ENCODE results near the gene C16orf46.

DNA sequence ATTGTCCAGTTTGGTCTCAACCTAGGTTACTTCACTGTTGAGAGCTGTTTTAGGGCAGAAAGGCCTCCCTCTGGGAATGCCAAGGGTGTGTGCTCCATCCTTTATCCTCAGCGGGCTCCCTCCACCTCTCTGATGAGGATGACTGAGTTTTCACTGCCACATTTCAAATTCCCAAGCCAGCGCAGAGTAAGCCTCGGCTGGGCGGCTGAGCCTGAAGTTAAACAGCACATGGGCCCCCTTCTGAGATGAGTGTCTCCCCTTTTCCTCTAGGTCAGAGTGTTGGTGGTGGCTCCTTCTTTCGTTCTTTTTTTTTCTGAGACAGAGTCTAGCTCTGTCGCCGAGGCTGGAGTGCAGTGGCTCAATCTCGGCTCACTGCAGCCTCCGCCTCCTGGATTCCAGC lies 24.7 kb upstream of the C16orf46 start:
- TF ChIP-seq JUND (IDR thresholded peaks at IDR 0.05) (no peak), MAX (IDR thresholded peaks at IDR 0.05) (no peak), EZH2phosphoT487 (IDR thresholded peaks at IDR 0.05; ENCODE audit: borderline replicate concordance) (no peak), CTCF (IDR thresholded peaks at IDR 0.05 in 2 of 3, conservative IDR thresholded peaks at IDR 0.05 in 1 of 3; ENCODE audit: borderline replicate concordance in 1 of 3, insufficient read depth in 1 of 3, low read depth in 2 of 3, low read length in 2 of 3) (no peak), POLR2AphosphoS5 (IDR thresholded peaks at IDR 0.05; ENCODE audit: low read depth, low read length) (no peak), FOSL1 (IDR thresholded peaks at IDR 0.05; ENCODE audit: low read depth) (no peak), POLR2A (IDR thresholded peaks at IDR 0.05; ENCODE audit: borderline replicate concordance, extremely low read depth, insufficient read depth, insufficient read length) (no peak), EZH2 (IDR thresholded peaks at IDR 0.05) (no peak), RAD21 (IDR thresholded peaks at IDR 0.05; ENCODE audit: low read depth) (no peak), ATF3 (IDR thresholded peaks at IDR 0.05) (no peak), SRF (IDR thresholded peaks at IDR 0.05; ENCODE audit: low read depth) (no peak), CBX3 (IDR thresholded peaks at IDR 0.05; ENCODE audit: low read depth) (no peak)
- TF ChIP-seq, protein P1, sequence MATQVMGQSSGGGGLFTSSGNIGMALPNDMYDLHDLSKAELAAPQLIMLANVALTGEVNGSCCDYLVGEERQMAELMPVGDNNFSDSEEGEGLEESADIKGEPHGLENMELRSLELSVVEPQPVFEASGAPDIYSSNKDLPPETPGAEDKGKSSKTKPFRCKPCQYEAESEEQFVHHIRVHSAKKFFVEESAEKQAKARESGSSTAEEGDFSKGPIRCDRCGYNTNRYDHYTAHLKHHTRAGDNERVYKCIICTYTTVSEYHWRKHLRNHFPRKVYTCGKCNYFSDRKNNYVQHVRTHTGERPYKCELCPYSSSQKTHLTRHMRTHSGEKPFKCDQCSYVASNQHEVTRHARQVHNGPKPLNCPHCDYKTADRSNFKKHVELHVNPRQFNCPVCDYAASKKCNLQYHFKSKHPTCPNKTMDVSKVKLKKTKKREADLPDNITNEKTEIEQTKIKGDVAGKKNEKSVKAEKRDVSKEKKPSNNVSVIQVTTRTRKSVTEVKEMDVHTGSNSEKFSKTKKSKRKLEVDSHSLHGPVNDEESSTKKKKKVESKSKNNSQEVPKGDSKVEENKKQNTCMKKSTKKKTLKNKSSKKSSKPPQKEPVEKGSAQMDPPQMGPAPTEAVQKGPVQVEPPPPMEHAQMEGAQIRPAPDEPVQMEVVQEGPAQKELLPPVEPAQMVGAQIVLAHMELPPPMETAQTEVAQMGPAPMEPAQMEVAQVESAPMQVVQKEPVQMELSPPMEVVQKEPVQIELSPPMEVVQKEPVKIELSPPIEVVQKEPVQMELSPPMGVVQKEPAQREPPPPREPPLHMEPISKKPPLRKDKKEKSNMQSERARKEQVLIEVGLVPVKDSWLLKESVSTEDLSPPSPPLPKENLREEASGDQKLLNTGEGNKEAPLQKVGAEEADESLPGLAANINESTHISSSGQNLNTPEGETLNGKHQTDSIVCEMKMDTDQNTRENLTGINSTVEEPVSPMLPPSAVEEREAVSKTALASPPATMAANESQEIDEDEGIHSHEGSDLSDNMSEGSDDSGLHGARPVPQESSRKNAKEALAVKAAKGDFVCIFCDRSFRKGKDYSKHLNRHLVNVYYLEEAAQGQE (IDR thresholded peaks at IDR 0.05; ENCODE audit: low read depth) = no peak
